NCI-H2227 (cell line): ENCODE measurements around the gene AGO4.

Experiments
- DNase-seq: peaks from one replicate; lab custom pipeline; 2025; ENCODE audit not compliant: unreplicated experiment; lab: John Stamatoyannopoulos, UW

AGO4 gene

GRCh38 chr1:35894183-35894582 lies 86.4 kb downstream of the AGO4 start:
- DNase-seq = no peak

- DNase-seq = no peak
Measured at GRCh38 chr1:35894656-35895055, 86.8 kb downstream of the AGO4 start.

- no peak for DNase-seq
Measured at GRCh38 chr1:35899941-35900340, 92.1 kb downstream of the AGO4 start.

- DNase-seq = no peak
Measured at GRCh38 chr1:35901235-35901634, 93.4 kb downstream of the AGO4 start.

GRCh38 chr1:35902671-35903070 lies 94.9 kb downstream of the AGO4 start:
- DNase-seq = no peak
